Heart left ventricle (tissue), 16 donors: ENCODE measurements around the gene POLR1D. TPM values are rescaled to one million over a fixed set of nuclear protein-coding genes. Genes with fewer than 3 reads are reported as not detected.
"Not testable (repeated sequence)": the region's sequence is repeated elsewhere in the genome, so short reads cannot be mapped to it uniquely, and the experiment has no call there.

Experiments
- ATAC-seq, 4 donors: fragments of 200-7000 bp; cut with Tn5 transposase; one replicate each; pipeline ENCODE4 v1.9.1; 2020 to 2022; ENCODE audit warnings: moderate library complexity in 4 of 4, mild to moderate bottlenecking in 3 of 4, moderate number of reproducible peaks in 1 of 4
- DNase-seq, 5 donors: peaks; one replicate each; pipeline ENCODE4 v3.0.0-alpha.2; 2020
- H3K27ac ChIP-seq, 12 donors: fragments of 200-600 bp; sonication (generic) in 4 of 12; one replicate each; pipeline versions ENCODE4 v1.5.0 to v1.8.0; 2016 to 2022; ENCODE audit warnings: mild to moderate bottlenecking in 2 of 12
- H3K27me3 ChIP-seq, 9 donors: fragments of 200-600 bp; sonication (generic) in 2 of 9; one replicate each; pipeline versions ENCODE4 v1.5.1 to v1.8.0; 2016 to 2022; ENCODE audit warnings: mild to moderate bottlenecking in 3 of 9
- H3K36me3 ChIP-seq, 9 donors: fragments of 200-600 bp; sonication (generic) in 2 of 9; one replicate each; pipeline versions ENCODE4 v1.5.0 to v1.8.0; 2018 to 2022; ENCODE audit warnings: mild to moderate bottlenecking in 2 of 9
- H3K4me1 ChIP-seq, 12 donors: fragments of 200-600 bp; sonication (generic) in 4 of 12; one replicate each; pipeline versions ENCODE4 v1.5.0 to v1.8.0; 2016 to 2022; ENCODE audit warnings: mild to moderate bottlenecking in 3 of 12
- H3K4me3 ChIP-seq, 12 donors: fragments of 200-600 bp; sonication (generic) in 4 of 12; one replicate each; pipeline versions ENCODE4 v1.5.0 to v1.8.0; 2017 to 2022; ENCODE audit warnings: mild to moderate bottlenecking in 9 of 12, moderate library complexity in 4 of 12
- H3K9me3 ChIP-seq, 12 donors: fragments of 200-600 bp; sonication (generic) in 4 of 12; one replicate each; pipeline versions ENCODE4 v1.5.0 to v1.8.0; 2016 to 2022; ENCODE audit warnings: mild to moderate bottlenecking in 1 of 12
- CTCF ChIP-seq, 12 donors: fragments of 200-600 bp; sonication (generic) in 4 of 12; IDR thresholded peaks; one replicate each; pipeline versions ENCODE4 v1.5.0 to v1.8.0; 2018 to 2022; ENCODE audit warnings: antibody characterized with exemption in 12 of 12, mild to moderate bottlenecking in 5 of 12
- POLR2A ChIP-seq, 2 donors: fragments of 450-650 bp; IDR thresholded peaks; one replicate each; pipeline ENCODE4 v1.6.1; 2017; ENCODE audit warnings: antibody characterized with exemption in 2 of 2, mild to moderate bottlenecking in 2 of 2, moderate library complexity in 2 of 2
- WGBS, 4 donors: extraction: QIAGEN DNeasy Blood & Tissue Kit in 2 of 4; methylation state at CpG; one replicate each; pipeline versions ENCODE4 v1.1.5 to v1.1.7; 2013 to 2018; 5-methylcytosine and 5-hydroxymethylcytosine counted together
- intact Hi-C, 10 donors: fragments of 100-400 bp; cut with DNase I; formaldehyde crosslinking; loops; one replicate each; pipeline versions ENCODE4 v1.11.1 to v1.14.2; 2022
- polyA plus RNA-seq, 2 donors: library from polyadenylated mRNA; stranded (reverse); fragments of 200-250 nt; gene quantifications; one replicate each; pipeline ENCODE4 v1.2.3, GENCODE V29; 2013
- total RNA-seq, 9 donors: library from RNA; depleted of rRNA in 2 of 9; stranded (reverse); fragments of >200 nt in 2 of 9; fragmentation: NEBNext Ultra II Directional in 3 of 9; extraction: Animal tissue kit (Norgen Biotek cat#: 25700) in 3 of 9; gene quantifications; one replicate each; pipeline versions ENCODE4 v1.1.0 to v1.2.4, GENCODE V29; 2016 to 2023
- donor health status: ischemic (EF 13 %, LVEDD 7.1; RV severe dilation, severe dysfunction).
- donor health status: healthy with polysubstance abuse.
- donor health status: DM: no; HTN: yes; CAD: no.
- donor health status: DM: no; HTN: no; CAD: no.
- donor health status: ischemic (EF 25% LVEDD 6.9; RV normal size, moderate dysfunction).
- donor health status: ischemic (EF 25% LVEDD 5.7; RV mildly dilated, moderate dysfunction).
- donor health status: healthy.
- donor health status: DM: yes; HTN: yes; CAD: no.
- donor health status: ischemic (EF 35%, LVEDD 5.7; RV mildly dilated, moderate dysfunction).
- donor health status: nonischemic (EF 11% LVEDD 7.7; RV severe dilation, severe dysfunction).
- donor health status: DM: yes; HTN: yes; CAD: no.
- donor health status: PGD.
- donor health status: ischemic (EF 29% LVEDD 5.4; RV normal size, mild dysfunction).
- donor health status: nonischemic (EF 23%, LVEDD 6.1; RV moderate dilation, normal function).

POLR1D gene
- total and polyA plus RNA-seq, 11 donors: 68.4 to 152 (median 87.4) TPM

GRCh38 chr13:27627380-27627779 is 5.7 kb downstream of the POLR1D start:
- no peaks in the 10 kb centered on the region for H3K27me3 ChIP-seq
- WGBS, 4 donors: 85 to 96% (median 89%) methylated on average over 3 of the region's 3 CpGs
- intact Hi-C loops: loop anchor here in 2 of 10 donors (10.0 kb wide), 2 partner anchors 173 to 203 kb away; partner anchors contain the start of genes GTF3A (in 2 of the 2) and MTIF3 (in 1 of the 2)
- no peak for DNase-seq
- TF ChIP-seq CTCF (IDR thresholded peaks at IDR 0.05) (no peak), POLR2A (IDR thresholded peaks at IDR 0.05) (no peak)
- no peaks in the 10 kb centered on the region for H3K9me3 ChIP-seq
- H3K27ac ChIP-seq: no peak overlapping the region
- no peak overlapping the region for H3K4me3 ChIP-seq
- H3K4me1 ChIP-seq: peaks cover 0 to 22% (median 10%) of the 10 kb centered on the region in 12 donors
- ATAC-seq: no peak
- peaks cover 0 to 38% (median 5%) of the 10 kb centered on the region in 9 donors for H3K36me3 ChIP-seq

- peaks cover 0 to 15% (median 4%) of the 10 kb centered on the region in 12 donors for H3K4me1 ChIP-seq
- no peaks in the 10 kb centered on the region for H3K9me3 ChIP-seq
- no peak for TF ChIP-seq POLR2A (IDR thresholded peaks at IDR 0.05)
- H3K4me3 ChIP-seq: no peak overlapping the region
- no peaks in the 10 kb centered on the region for H3K27me3 ChIP-seq
- 68 to 96% (median 87%) methylated on average over 4 of the region's 4 CpGs for WGBS, 4 donors
- no peak for DNase-seq
- ATAC-seq: no peak
- H3K36me3 ChIP-seq: peaks cover 0 to 34% (median 2%) of the 10 kb centered on the region in 9 donors
- no peak overlapping the region for H3K27ac ChIP-seq
- intact Hi-C loops: loop anchor here in 2 of 10 donors (10.0 kb wide), 2 partner anchors 173 to 203 kb away; partner anchors contain the start of genes GTF3A (in 2 of the 2) and MTIF3 (in 1 of the 2)
Measured at GRCh38 chr13:27628081-27628480, 6.4 kb downstream of the POLR1D start.

GRCh38 chr13:27628766-27629165 is 7.1 kb downstream of the POLR1D start:
- not testable (repeated sequence) for H3K4me3 ChIP-seq, H3K9me3 ChIP-seq, H3K27me3 ChIP-seq, DNase-seq, H3K27ac ChIP-seq, ATAC-seq
- Histone ChIP-seq H3K36me3 (peaks cover 0 to 29% (median 0%) of the 10 kb centered on the region in 9 donors), H3K4me1 (peaks cover 0 to 10% (median 1%) of the 10 kb centered on the region in 12 donors)
- intact Hi-C loops: loop anchor here in 2 of 10 donors (10.0 kb wide), 2 partner anchors 174 to 204 kb away; partner anchors contain the start of genes GTF3A (in 2 of the 2) and MTIF3 (in 1 of the 2)
- 98 to 99% (median 99%) methylated on average over 4 of the region's 4 CpGs for WGBS, 4 donors

DNA sequence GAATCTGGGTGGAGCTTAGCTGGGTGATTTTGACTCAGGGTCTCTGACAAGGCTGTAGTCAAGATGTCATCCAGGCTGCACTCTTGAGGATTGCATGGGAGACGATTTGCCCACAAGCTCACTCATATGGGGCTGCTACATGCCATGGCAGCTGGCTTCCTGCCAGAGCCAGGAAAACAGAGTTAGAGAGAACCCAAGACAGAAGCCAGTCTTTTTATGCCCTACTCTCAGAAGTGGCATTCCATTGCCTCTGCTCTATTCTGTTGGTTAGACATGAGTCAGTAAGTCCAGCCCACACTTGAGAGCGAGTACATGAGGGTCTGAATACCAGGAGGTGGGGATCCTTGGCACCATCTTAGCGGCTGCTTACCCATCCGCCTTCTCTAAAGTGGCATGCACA is 9.5 kb downstream of the POLR1D start:
- WGBS, 4 donors: 76 to 100% (median 93%) methylated on average over 3 to 4 of the region's 4 CpGs
- H3K36me3 ChIP-seq: peaks cover 0 to 17% (median 0%) of the 10 kb centered on the region in 9 donors
- TF ChIP-seq POLR2A (IDR thresholded peaks at IDR 0.05): no peak
- no peak for TF ChIP-seq CTCF (IDR thresholded peaks at IDR 0.05)
- no peaks in the 10 kb centered on the region for H3K9me3 ChIP-seq
- DNase-seq (no peak), ATAC-seq (no peak)
- no peak overlapping the region for H3K27ac ChIP-seq
- H3K4me3 ChIP-seq: no peak overlapping the region
- no peaks in the 10 kb centered on the region for H3K27me3 ChIP-seq
- intact Hi-C loops: no loop called here
- H3K4me1 ChIP-seq: peaks cover 0 to 10% (median 3%) of the 10 kb centered on the region in 12 donors

- no peak for ATAC-seq
- no peaks in the 10 kb centered on the region for H3K9me3 ChIP-seq
- no peaks in the 10 kb centered on the region for H3K27me3 ChIP-seq
- TF ChIP-seq CTCF (IDR thresholded peaks at IDR 0.05): no peak
- TF ChIP-seq POLR2A (IDR thresholded peaks at IDR 0.05): no peak
- 69 to 99% (median 86%) methylated on average over 2 of the region's 2 CpGs for WGBS, 4 donors
- DNase-seq: no peak
- no peak overlapping the region for H3K27ac ChIP-seq
- H3K36me3 ChIP-seq: peaks cover 0 to 17% (median 0%) of the 10 kb centered on the region in 9 donors
- H3K4me3 ChIP-seq: no peak overlapping the region
- intact Hi-C loops: no loop called here
- H3K4me1 ChIP-seq: peaks cover 0 to 13% (median 5%) of the 10 kb centered on the region in 12 donors
Measured at GRCh38 chr13:27631665-27632064, 10.0 kb downstream of the POLR1D start.
